HG02943 (cell line): ENCODE measurements around the gene COL4A1.

Source experiments
- ATAC-seq: cut with Tn5 transposase; IDR thresholded peaks from one replicate; pipeline ENCODE4 v1.9.1; 2021; ENCODE audit warnings: mild to moderate bottlenecking, low read depth, moderate library complexity; ENCODE audit not compliant: unreplicated experiment

Gene COL4A1

DNA sequence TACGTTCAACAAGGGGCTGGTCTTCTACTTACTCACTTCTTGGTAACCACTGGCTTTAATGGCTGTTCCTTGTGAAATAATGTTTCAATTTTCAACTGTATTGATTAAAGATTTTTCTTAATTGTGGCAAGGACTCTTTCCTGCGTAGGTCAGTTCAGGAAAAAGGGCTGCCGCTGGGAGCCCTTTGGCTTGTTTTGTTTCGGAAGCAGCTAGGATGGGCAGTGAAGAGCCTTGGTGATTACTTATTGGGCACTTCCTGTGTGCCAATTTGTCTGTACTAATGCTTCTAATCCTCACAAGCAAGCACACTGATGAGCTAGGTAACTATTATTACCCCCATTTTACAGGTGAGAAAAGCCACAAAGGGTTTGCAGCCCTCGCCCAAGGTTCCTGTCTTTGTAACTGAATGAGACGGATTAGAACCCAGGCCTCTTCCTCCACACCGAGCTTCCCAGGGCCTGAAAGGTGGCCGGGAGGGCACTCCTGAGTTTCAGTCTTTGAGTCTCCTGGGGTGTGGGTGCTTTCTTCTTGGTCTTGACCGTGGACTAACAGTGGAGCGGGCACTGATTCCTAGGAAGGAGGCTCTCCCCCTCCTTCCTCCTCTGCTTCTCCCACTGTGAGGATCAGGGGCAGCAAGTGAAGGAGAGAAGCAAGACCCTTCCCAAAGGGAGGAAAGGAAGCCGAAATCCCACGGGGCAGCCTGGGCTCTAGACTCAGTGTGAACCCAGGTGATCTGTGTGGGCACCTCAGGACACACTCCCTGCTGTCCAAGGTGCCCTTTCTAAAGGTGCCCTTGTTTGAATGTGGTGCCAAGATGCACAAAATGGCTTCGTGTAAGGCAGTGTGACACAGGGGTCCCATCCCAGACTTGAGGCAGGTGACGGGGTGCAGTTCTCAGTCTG, 3.8 kb upstream of the COL4A1 start:
- ATAC-seq: no peak

DNA sequence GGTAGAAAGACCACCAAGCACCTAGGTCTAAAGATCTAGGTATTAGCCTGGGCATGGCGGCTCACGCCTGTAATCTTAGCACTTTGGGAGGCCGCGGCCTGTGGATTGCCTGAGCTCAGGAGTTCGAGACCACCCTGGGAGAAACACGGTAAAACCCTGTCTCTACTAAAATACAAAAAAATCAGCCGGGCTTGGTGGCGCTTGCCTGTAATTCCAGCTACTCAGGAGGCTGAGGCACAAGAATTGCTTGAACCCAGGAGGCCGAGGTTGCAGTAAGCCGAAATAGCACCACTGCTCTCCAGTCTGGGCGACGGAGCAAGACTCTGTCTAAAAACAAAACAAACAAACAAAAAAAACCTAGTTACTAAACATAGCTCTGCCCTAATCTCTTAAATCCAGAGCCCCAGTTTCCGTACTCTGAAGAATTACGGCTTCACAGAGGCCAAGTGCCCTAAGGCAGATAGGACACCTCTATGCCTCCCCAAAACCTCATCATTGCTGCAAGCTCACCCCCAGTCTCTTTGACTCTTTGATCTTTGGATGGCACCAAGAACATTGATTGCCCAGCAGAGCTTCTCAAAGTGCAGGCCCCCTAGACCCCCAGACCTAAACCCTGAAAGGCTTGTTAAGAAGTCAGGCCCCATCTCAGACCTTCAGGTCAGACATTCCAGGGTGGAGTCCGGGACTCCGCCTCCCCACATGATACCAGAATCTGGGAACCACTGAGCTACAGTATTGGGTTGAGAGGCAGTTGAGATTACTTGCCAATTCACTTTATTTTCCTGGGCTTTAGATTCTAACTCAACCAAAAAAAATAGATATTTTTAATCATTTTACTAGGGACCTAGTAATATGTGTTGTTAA, 2.9 kb upstream of the COL4A1 start:
- ATAC-seq: no peak

DNA sequence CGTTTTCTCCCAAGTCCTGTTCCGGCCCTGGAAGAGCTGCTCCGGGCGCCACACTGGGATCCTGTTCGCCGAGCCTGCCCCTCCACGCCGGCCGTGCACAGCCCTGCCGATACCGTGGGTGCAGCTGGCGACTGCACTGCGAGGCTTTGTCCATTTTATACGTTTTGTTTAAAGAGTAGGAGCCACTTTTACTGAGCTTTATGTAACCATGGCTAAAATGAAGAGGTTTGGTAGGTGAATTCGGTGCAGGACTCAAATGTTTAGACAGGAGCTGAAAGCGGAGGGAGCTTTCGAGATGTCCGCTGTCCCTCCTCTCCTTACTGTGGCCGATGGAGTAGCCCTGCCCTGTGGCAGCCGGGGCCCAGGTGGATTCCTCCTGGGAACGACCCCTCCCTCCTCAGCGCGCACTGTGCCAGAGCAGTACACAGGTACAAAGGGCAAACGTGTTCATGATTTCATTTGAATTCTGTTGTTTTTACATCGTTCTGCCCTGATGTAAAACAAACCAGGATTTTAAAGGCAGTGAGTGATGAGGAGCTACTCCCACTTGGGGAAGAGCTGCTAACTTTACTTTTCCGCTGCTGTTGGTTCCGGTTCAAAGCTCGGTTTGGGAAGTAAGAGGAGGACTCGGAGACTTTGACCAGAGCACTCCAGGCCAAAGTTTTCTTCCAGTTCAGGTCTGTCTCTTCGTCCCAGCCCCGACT, 1.9 kb upstream of the COL4A1 start:
- ATAC-seq: no peak

DNA sequence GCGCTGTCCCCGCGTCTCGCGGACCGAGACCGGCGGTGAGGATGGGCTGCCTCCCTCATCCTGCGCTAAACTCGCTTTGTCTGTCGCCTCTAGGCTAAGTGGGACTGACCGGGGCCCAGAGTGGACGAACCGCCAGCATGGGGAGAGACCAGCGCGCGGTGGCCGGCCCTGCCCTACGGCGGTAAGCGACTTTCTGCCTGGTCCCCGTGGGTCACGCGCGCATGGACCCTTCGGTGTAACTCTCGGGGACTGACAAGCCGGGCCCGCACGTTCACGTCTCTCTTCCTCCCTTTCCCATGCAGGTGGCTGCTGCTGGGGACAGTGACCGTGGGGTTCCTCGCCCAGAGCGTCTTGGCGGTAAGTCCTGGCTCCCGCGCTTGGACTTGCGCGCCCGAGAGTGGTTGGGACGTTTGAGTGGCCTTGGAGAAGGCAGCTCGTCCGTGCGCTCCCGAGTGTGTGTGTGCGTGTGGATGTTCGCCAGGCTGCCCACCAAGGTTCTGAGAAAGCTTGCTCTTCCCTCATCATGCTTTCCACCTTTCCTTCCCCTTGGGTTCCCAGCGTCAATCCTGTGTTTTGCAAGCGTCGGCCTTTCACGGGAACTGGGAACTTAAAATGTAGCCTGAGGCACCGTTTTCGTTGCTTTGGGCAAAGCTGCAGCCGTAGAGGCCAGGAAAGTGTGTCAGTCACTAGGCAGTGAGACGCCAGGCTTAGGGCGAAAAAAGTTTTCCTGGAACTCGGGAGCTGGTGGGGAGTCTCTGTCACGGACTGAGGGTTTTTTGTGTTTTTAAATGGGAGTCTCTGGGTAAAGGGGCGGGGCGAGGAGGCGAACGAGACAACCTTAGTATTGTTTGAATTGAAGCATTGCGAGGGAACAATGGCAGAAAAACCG, 1.1 kb upstream of the COL4A1 start:
- no peak for ATAC-seq

DNA sequence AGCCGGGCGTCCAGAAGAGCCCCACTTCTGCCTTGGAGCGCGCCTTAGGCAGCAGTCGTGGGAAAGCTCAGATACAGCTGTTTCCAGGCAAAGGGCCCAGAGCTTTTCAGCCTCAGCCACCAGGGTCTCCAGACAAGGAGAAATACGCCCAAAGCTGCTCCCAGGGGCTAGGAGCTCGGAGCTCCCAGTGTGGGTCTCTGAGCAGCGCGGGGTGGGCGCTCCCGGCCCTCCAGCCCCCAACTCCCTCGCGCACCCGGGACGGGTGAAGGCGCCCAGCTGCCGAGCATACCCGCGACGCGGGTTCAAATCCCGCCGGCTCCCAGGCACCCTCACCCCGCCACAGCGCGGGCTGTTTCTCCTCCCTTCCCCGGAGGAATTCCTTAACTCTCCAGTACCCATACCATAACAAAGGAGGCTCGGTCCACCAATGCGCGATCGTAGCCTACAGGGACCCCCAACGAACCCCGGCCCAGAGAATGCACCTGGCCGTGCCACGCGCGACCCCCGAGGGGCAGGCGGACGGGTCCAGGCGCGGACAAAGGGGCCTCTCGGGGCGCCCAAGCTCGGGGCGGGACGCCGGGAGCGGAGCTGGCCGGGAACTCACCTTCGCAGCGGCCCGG, 507 bp downstream of the COL4A1 start:
- no peak for ATAC-seq

DNA sequence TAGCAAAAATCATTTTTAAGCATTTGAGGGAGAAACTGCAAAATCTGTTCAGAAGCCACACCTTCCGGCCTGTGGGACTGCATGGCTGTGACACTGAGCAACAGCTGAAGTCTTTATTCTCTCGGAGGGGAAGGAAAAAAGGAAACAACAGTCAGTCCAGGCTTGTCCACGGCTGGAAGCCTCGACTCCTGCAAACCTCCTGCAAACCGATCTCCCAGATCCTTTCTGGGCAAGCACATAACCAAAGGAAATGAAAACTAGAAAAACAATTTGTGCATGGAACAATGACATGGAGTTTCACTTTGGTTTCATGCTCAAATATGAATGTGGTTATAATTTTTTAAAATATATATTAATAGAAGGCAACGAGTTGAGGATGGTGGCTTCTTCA, 1.0 kb downstream of the COL4A1 start:
- no peak for ATAC-seq

DNA sequence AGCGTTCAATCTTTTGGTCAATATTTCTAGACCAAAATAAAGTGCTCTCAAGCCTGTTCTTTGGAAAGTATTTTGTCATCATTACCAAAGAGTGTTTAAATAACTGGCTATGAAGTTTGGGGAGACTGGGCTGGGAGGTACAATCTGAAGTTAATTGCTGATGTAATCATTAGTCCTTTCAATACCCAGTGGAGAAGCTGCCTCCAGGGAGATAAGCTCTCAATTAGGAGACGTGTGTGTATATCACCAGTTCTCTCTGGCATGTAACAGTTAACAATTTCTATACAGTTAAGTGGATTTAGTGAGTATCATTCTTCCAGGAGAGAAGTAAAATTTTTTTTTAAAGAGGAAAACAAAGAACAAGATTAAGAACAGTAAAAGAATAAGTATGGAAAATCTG, 1.4 kb downstream of the COL4A1 start:
- ATAC-seq: no peak

DNA sequence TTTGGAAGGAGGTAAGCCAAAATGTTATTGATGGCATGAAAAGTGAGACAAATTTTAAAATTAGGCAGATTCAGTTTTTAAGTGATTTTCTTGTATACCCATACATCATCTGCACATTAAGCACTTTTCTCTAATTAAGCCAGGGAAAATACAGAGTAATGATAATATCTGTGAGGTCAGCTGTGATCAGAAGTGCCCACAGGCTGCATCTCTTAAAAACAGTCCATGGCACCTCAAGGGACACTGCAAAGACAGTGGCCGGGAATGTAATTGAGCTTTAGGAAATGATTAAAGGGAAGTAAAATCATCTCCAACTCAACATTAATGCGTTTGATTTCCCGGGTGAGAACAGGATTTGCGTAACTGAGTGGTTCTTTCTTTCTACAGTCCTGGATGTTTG, 2.0 kb downstream of the COL4A1 start:
- ATAC-seq: no peak

DNA sequence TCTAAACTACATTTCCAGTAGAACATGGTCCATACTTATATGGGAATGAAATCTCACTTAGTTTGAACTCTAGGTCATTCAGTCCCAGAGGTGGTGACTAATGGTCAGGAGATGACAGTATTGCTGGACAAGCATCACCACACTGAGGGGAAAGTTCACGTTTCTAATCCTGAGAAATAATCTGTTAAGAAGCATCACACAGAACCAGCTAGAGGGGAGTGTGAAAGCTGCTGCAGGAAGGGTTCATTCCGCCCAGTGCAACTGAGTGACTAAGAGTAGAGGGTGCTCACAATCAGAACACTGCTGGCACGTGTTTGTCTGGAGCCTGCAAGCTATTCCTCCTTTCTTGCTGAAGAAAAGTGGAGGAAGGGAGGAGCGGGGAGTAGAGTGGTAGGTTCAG, 2.7 kb downstream of the COL4A1 start:
- no peak for ATAC-seq

DNA sequence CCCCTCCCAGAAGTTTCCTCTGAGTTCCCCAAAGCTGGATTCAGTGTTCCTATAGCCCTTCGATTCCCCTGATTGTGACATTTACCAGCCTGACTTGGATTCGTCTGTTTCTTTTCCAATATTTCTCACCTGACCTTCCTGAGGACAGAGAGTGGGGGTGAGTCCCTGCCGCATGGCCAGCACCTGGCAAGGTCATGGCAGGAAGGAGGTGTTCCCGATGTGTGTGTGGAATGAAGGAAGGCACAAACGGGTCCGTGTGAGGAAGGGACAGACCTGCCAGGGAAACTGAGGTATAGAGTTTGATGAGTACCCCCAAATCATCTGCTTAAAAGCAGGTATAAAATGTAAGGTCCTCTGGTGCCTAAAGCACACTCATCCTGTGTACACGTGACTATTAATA, 3.3 kb downstream of the COL4A1 start:
- ATAC-seq: no peak

DNA sequence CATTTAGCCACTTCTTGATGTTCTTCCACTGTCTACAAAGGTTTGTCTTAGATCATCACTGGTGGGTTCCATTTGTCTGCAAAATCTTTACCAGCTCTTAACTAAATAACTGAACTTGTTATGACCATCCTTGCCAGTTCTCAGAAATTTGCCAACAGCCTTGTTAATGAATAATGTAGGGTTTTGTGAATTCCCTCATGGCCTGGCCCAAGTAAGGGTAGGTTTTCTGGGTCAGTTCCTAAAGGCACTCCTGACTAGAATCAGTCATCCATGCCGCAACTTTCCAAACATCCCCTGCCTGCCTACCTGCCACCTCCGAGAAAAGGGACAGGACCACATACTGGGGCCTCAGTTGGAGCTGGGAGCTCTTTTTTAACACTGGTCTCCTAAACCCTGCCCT, 4.0 kb downstream of the COL4A1 start:
- ATAC-seq: no peak

DNA sequence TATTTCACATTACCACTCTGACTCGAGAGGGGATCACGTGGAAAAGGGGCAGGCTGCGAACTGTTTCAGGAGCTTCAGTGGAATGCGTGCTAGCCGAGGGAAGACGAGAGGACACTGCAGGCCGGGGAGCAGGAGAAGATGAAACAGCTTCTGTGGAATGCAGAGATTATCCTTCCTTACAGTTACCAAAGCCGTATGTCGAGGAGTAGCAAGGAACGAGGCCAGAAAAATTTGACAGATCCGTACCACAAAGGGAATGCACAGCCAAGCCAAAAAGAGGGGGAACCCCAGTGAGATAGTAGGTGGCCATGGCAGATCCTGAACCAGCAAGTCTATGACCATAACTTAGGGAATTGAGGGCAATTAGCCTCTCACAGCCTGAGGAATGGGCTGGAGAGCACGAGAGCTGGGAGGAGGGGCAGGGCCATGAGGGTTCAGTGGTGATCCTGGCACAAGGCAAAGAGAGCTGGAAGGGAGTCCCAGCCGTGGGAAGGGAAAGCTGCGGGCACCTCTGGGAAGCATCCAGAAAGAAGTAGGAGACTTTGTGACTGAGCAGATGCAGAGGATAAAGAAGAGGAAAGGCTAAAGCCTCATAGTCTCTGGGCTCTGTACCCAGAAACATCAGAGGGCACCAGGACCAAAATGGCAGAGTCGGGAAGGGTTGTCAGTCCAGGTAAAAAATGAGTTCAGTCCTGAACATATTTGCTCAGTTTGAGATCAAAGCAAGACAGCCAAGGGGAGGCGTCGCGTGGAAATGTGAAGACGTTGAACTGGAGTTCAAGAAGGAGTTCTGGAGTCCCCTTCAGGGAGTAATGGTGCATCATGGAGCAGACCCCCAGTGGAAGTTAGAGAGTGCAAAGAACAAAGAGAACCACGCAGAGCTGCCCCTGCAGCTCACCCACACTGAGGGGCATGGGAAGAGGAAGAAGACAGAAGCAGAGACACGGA, 5.1 kb downstream of the COL4A1 start:
- no peak for ATAC-seq

DNA sequence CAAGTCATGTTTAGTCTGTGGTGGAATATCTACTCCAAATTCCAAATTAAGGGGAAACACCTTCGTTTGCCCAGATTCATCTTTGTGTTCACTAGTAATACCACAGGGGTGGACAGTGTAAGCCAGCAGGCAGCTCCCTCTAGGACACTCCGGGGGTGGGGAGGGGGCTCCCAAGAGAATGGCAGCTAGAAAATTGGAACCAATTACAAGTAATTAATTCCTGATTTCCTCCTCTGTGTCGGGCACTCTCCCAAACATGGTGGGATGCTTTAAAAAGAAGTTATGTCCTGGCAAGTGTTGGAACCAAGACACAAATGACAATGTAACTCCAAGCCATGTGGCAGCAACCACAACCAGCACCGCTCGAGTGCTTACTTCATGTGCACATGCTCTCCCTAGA, 5.9 kb downstream of the COL4A1 start:
- ATAC-seq: no peak

DNA sequence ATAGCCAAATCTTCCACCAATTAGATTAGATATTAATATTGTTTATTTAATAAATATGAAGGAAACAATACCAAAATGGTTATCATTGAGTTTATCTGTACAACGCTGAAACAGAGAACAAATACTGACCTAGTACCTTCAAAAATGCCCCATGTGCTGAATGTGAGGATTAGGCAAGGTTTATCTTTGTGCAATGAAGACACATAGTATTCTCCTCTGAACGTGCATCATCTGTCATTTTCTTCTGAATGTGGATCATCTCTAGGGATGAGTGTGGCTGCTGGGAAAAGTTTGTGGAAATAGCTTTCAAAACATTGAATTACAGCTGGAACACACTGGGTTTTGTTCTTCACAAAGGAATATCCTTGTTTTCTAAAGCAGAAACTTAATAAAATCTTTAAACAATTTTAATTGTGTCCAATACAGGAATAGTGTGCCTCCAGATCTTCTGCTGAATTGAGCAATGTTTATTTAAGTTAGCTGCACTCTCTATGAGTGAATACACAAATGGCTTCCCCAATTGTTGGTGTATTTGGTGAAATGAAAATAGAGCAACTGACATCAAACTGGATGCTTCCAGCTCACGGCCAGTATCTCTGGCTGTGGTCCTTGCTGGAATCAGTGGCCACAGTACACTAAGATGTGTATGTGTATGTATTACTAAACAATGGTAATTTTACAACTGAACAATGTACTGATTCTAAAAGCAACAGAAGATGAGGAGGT, 6.7 kb downstream of the COL4A1 start:
- ATAC-seq: no peak

DNA sequence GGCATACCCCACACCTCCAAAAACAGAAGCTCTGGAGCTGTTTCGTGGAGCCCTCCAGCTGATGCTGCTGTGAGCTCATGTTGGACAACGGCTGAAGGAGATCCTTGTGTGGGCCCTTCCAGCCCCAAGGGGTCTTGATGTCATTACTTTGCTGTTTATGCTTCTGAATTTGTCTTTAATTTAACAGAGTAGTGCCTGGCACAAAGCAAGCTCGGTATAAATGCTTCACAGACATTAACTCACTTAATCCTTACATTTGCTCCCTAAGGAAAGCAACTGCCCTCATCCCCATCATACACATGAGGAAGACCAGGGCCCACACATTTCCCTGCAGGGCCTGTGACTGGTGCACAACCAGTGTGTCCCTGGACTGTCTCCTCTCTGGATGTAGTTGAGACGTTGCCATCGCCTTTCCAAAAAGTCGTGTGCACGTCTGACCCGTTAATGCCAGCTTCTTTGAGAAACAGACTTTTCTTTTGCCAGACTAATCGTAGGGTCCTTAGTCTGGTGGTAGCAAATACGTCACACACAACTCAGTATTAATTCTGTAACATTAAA, 7.6 kb downstream of the COL4A1 start:
- ATAC-seq: no peak

DNA sequence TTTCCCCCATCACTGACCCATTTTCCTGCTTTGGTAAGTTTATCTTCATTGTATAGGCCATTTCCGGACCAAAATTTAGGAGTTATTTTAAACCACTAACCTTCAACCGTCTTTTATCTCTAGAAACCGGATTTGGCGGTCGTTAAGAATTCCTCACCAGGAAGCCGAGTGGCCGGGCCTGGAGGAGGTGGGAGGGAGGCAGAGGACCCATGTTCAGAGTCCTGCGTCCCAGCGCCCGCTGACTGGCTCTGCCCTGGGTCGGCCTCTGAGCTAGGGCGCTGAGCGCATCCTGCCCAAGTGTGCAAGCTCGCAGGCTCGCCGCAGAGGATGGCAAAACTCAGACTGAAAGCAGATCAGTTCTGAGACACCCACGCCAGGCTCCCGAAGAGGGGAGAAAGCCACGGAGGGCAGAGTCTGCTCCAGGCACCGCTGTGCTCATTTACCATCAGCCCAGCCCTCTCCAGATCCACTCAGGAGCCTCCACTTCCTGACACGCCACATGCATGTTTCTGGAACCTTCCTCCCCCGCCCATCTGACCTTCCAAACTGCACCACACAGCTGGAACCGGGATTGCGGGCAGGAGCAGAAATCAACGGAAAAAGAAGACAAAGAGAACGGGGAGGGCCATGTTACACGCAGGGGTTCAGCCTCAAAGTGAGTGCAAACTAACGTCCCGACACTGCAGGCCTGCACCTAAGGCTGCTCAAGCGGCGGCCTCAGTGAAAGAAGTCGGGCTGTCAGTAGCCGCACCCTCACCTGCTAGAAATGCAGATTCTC, 8.3 kb downstream of the COL4A1 start:
- no peak for ATAC-seq
